ENCODE measurements around the gene CA12. TPM values are rescaled to one million over a fixed set of nuclear protein-coding genes. Genes with fewer than 3 reads are reported as not detected.
A peak's percentile ranks its signal among the peaks of the same experiment; 100 is the strongest.

The CA12 gene
- total and polyA plus RNA-seq, 9 of the 15 experiments (the other 6 are each of a cell fraction or from before 2014, with no cell fraction given): 0.01 to 0.78 (median 0.15) TPM; not detected in 1

- TF ChIP-seq HINFP (tag; conservative IDR thresholded peaks at IDR 0.05; ENCODE audit: low read depth) (no peak), SMAD4 (CRISPR knock-in tag; conservative IDR thresholded peaks at IDR 0.05) (no peak), YBX1 (IDR thresholded peaks at IDR 0.05) (no peak), RCOR1 (IDR thresholded peaks at IDR 0.05; ENCODE audit: borderline replicate concordance in 1 of 2, low read depth in 2 of 2, low read length in 2 of 2) (no peak), KDM4B (IDR thresholded peaks at IDR 0.05; ENCODE audit: borderline replicate concordance in 2 of 2, low read depth in 1 of 2) (no peak), ARID1B (IDR thresholded peaks at IDR 0.05) (0 out of 2 replicates have a peak, but pooled peaks have one; percentile 27), GTF2E2 (tag; IDR thresholded peaks at IDR 0.05) (no peak), ZNF668 (CRISPR knock-in tag; IDR thresholded peaks at IDR 0.05) (no peak), CHD4 (IDR thresholded peaks at IDR 0.05; ENCODE audit: insufficient read depth, insufficient replicate concordance, low read depth, low read length, poor library complexity, severe bottlenecking) (no peak), L3MBTL2 (IDR thresholded peaks at IDR 0.05) (peak; percentile 54; the same call in 1 of the 2 replicates), MAX (CRISPR knock-in tag; IDR thresholded peaks at IDR 0.05) (peak; percentile 57), ATF3 (IDR thresholded peaks at IDR 0.05) (peak; percentile 37; the same call in 1 of the 2 replicates), ATF3 (CRISPR knock-in tag; conservative IDR thresholded peaks at IDR 0.05) (no peak), SMARCE1 (IDR thresholded peaks at IDR 0.05) (peak; percentile 29; the same call in 1 of the 2 replicates), E2F6 (IDR thresholded peaks at IDR 0.05; ENCODE audit: borderline replicate concordance in 1 of 2, extremely low read depth in 1 of 2, insufficient read depth in 1 of 2, insufficient read length in 1 of 2, low read depth in 1 of 2, low read length in 1 of 2, poor library complexity in 1 of 2, severe bottlenecking in 1 of 2) (peak in 1 of 2 experiments; percentile 33), FOSL1 (tag; conservative IDR thresholded peaks at IDR 0.05) (peak; percentile 86), RNF2 (IDR thresholded peaks at IDR 0.05) (no peak), CCNT2 (IDR thresholded peaks at IDR 0.05; ENCODE audit: borderline replicate concordance, extremely low read depth, insufficient read length, low read depth, low read length) (no peak), ZBTB33 (CRISPR knock-in tag; IDR thresholded peaks at IDR 0.05) (no peak), BRCA1 (IDR thresholded peaks at IDR 0.05) (no peak), BRCA1 (CRISPR knock-in tag; IDR thresholded peaks at IDR 0.05) (no peak)
Observed at GRCh38 chr15:63331456-63331855, 50.2 kb downstream of the CA12 start (continued).
